Vagina (tissue), 2 donors: ENCODE results near the gene NCOR2.

Experiments
- CTCF ChIP-seq, 3 experiments: fragments of 450-650 bp in 2 of 3; fragments of 200-600 bp in 1 of 3; sonication (generic) in 1 of 3; IDR thresholded peaks; one replicate each; pipeline ENCODE4 v1.5.1; 2017 to 2019; ENCODE audit warnings: antibody characterized with exemption in 3 of 3, mild to moderate bottlenecking in 2 of 3, moderate library complexity in 2 of 3
- POLR2AphosphoS5 ChIP-seq, 2 donors: sonication (generic); formaldehyde crosslinking; IDR thresholded peaks; one replicate each; pipeline ENCODE4 v1.9.0; 2017; ENCODE audit warnings: antibody characterized with exemption in 2 of 2, mild to moderate bottlenecking in 2 of 2, low read depth in 1 of 2; ENCODE audit not compliant: insufficient read depth in 1 of 2

- TF ChIP-seq CTCF (IDR thresholded peaks at IDR 0.05) (no peak), POLR2AphosphoS5 (IDR thresholded peaks at IDR 0.05; ENCODE audit: insufficient read depth in 1 of 2, low read depth in 1 of 2) (no peak)
These were observed 47.3 kb upstream of the NCOR2 start for GRCh38 chr12:124614512-124615292.
